ENCODE results near the gene SPATA7. TPM values are rescaled to one million over a fixed set of nuclear protein-coding genes. Genes with fewer than 3 reads are reported as not detected.

The SPATA7 gene
- total RNA-seq, 2 experiments from 2014 or later: 3.3 to 4.4 TPM

DNA sequence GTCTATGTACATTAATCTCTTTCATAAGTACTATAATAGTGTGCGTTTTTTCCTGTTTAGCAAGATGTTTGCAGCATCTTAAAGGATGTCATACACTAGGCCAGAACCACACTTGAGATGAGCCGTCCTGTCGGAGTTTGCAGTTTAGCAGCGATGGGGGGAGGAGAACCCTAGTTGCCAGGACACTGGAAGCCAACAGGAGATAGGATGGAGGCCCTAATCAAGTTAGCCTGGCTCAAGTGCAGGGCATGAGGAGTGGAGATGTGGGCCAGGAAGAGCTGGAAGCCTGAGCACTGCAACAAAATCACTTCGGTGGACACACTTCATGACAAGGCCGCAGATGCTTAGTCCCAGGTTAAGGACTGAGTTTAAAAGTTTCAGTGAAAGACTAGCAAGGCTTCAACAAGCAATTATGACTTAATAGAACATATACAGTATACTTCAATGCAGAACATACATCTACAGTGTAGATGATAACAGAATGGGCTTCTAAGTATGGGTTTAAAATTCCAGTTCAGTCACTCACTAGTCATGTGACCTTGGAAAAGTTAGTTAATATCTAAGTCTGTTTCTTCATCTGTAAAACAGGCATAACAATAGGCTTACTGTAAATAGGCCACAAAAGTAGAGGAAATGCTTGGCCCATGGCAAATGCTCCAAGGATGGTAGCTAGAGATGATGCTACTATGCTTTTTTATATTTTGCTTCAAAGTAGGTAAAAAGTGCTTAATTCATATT is 92.2 kb downstream of the SPATA7 start:
- POLR2A ChIA-PET: no interaction called here
- Mint-ChIP-seq H3K27ac (no peak overlapping the region), H3K4me3 (no peak overlapping the region), H3K36me3 (ENCODE audit: low read depth) (no peaks in the 10 kb centered on the region), H3K27me3 (no peaks in the 10 kb centered on the region), H3K9me3 (no peaks in the 10 kb centered on the region), H3K4me1 (no peaks in the 10 kb centered on the region)
- CTCF ChIA-PET: no interaction called here
- no peak for DNase-seq

DNA sequence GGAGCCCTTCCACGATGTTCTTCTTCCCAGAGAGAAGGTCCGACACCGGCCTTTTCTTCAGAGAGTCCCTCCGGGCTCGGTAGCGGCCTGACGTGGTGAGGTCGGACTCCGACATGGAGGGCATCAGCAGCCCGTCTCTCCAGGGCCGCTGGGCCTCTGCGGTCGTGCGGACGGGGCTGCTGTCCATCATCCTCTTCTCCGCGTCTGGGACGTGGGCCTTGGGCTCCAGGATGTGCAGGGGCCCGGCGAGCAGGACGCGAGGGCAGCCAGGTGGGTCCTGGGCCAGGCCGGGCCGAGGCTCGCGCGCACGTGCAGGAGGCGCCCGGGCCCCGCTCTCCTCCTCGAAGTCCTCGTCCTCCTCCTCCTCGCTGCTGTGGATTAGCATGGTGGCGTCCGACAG is 93.5 kb downstream of the SPATA7 start:
- no peak for DNase-seq
- ChIA-PET CTCF (no interaction called here), POLR2A (no interaction called here)
- H3K9me3 Mint-ChIP-seq: no peaks in the 10 kb centered on the region
- H3K27me3 Mint-ChIP-seq: no peaks in the 10 kb centered on the region
- no peaks in the 10 kb centered on the region for H3K36me3 Mint-ChIP-seq (ENCODE audit: low read depth)
- no peaks in the 10 kb centered on the region for H3K4me1 Mint-ChIP-seq
- H3K27ac Mint-ChIP-seq: no peak overlapping the region
- H3K4me3 Mint-ChIP-seq: no peak overlapping the region

DNA sequence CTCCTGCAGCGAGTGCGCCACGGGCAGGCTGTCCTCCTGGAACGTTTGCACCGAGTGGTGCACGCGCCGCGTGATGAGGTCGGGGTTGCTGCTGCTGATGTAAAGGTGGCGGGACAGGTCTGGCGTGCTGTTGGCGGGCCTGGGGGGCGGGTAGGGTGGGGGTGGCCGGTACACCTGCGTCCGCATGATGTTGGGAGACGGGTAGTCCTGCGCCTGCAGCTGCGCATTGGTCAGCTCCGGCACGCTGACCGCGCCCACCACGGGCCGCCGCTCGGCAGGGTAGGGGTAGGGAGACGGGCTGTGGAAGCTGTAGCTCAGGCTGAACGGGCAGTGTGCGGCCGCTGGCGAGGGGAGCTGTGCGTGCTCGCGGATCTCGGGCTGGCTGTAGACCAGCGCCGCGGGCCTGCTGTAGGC is 94.1 kb downstream of the SPATA7 start:
- Mint-ChIP-seq H3K4me1 (no peaks in the 10 kb centered on the region), H3K27ac (no peak overlapping the region), H3K27me3 (no peaks in the 10 kb centered on the region), H3K4me3 (no peak overlapping the region), H3K36me3 (ENCODE audit: low read depth) (no peaks in the 10 kb centered on the region), H3K9me3 (no peaks in the 10 kb centered on the region)
- ChIA-PET CTCF (no interaction called here), POLR2A (no interaction called here)
- no peak for DNase-seq

GRCh38 chr14:88481059-88481458 is 95.6 kb downstream of the SPATA7 start:
- Mint-ChIP-seq H3K4me1 (no peaks in the 10 kb centered on the region), H3K27ac (no peak overlapping the region), H3K9me3 (no peaks in the 10 kb centered on the region), H3K4me3 (no peak overlapping the region), H3K36me3 (ENCODE audit: low read depth) (no peaks in the 10 kb centered on the region), H3K27me3 (peaks cover 4% of the 10 kb centered on the region)
- no peak for DNase-seq
- ChIA-PET CTCF (interaction anchor here (0.9 kb wide), 1 partner anchor 100 kb away, joined by 3 read pairs; no protein-coding TSS in a partner anchor), POLR2A (no interaction called here)

GRCh38 chr14:88481794-88482193 is 96.3 kb downstream of the SPATA7 start:
- ChIA-PET CTCF (interaction anchor here (0.6 to 0.9 kb wide), 2 partner anchors 36 to 101 kb away, joined by 3 read pairs; no protein-coding TSS in a partner anchor), POLR2A (no interaction called here)
- Mint-ChIP-seq H3K4me3 (no peak overlapping the region), H3K36me3 (ENCODE audit: low read depth) (no peaks in the 10 kb centered on the region), H3K27me3 (peaks cover 4% of the 10 kb centered on the region), H3K4me1 (no peaks in the 10 kb centered on the region), H3K9me3 (no peaks in the 10 kb centered on the region), H3K27ac (no peak overlapping the region)
- DNase-seq: no peak

- DNase-seq: no peak
- Mint-ChIP-seq H3K36me3 (ENCODE audit: low read depth) (no peaks in the 10 kb centered on the region), H3K4me3 (no peak overlapping the region), H3K27me3 (peaks cover 4% of the 10 kb centered on the region), H3K9me3 (no peaks in the 10 kb centered on the region), H3K27ac (no peak overlapping the region), H3K4me1 (no peaks in the 10 kb centered on the region)
- CTCF ChIA-PET: interaction anchor here (0.6 kb wide), 1 partner anchor 35 kb away, joined by 3 read pairs; no protein-coding TSS in a partner anchor
- POLR2A ChIA-PET: no interaction called here
Observed at GRCh38 chr14:88482524-88482923, 97.1 kb downstream of the SPATA7 start.

Other genes with a start within 250 kb of the SPATA7 start
- gene KCNK10, start 62.4 kb upstream of the SPATA7 start, total RNA-seq: not detected
- not detected for gene PTPN21, start 169.3 kb downstream of the SPATA7 start, total RNA-seq
- gene ZC3H14, start 177.4 kb downstream of the SPATA7 start, total RNA-seq: 10 to 100 TPM; 33.6 to 46.8 TPM

Data from activated CD4-positive, alpha-beta T cell treated with anti-CD3 and anti-CD28 coated beads, Interleukin-2, amount 10 ng/mL, durations not matched to agents 7 days and 5 days (primary cell).